ENCODE data around the gene AKNA. TPM values are rescaled to one million over a fixed set of nuclear protein-coding genes. Genes with fewer than 3 reads are reported as not detected.

The AKNA gene
- total and polyA plus RNA-seq, 2 of the 8 experiments (the other 6 are each of a cell fraction or from before 2014, with no cell fraction given), result 21.0 to 27.4 TPM

DNA sequence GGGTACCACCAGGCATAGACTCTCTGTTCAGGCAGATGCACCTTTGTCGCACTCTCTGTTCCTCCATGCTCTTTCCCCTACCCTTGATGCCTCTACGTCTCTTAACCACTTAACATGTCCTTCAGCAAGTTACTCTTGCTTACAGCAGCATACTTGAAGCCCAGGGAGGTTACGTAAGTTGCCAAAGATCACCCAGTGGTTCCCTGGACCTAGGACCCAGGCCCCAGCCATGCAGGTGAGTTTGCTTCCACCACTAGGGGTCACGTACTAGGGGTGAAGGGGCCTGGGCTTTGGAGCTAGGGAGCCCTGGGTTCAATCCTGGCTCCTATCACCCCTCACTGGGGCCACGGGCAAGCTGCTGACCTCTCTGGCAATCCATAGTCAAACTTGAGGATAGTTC, 8.9 kb downstream of the AKNA start:
- Histone ChIP-seq H3K23ac (ENCODE audit: insufficient read length) (no peak overlapping the region), H4K91ac (replicated peaks; ENCODE audit: insufficient read length, low read length) (no peak overlapping the region), H3K56ac (replicated peaks; ENCODE audit: insufficient read length, low read depth, low read length) (no peak overlapping the region), H2BK12ac (ENCODE audit: low read depth, low read length) (no peak overlapping the region), H3K79me2 (ENCODE audit: control insufficient read depth in 1 of 2, insufficient read depth in 2 of 2, low read length in 2 of 2) (no peaks in the 10 kb centered on the region), H3K4ac (replicated peaks; ENCODE audit: insufficient read length, low read depth, low read length) (no peak overlapping the region), H2BK5ac (ENCODE audit: low read depth, low read length) (no peak overlapping the region), H2AK5ac (ENCODE audit: low read depth, low read length) (no peak overlapping the region), H2BK20ac (ENCODE audit: low read length) (no peak overlapping the region), H3K23me2 (ENCODE audit: low read depth, low read length) (no peaks in the 10 kb centered on the region; the same call in 1 of the 2 replicates), H3K18ac (ENCODE audit: extremely low read depth, low read length) (no peak overlapping the region), H2AFZ (ENCODE audit: low read length) (no peak overlapping the region), H4K5ac (ENCODE audit: insufficient read length, low read depth, low read length) (no peak overlapping the region), H3K4me3 (ENCODE audit: extremely low read depth in 1 of 4, insufficient read depth in 2 of 4, low read depth in 3 of 4, low read length in 4 of 4) (no peak overlapping the region), H3K14ac (ENCODE audit: insufficient read length) (no peak overlapping the region), H3K79me1 (ENCODE audit: low read depth, low read length) (no peaks in the 10 kb centered on the region), H3K9ac (replicated peaks in 1 of 4; ENCODE audit: extremely low read depth in 1 of 4, low read depth in 3 of 4, low read length in 3 of 4) (no peak overlapping the region), H2BK15ac (ENCODE audit: low read length) (no peak overlapping the region), H3K27me3 (replicated peaks in 1 of 4; ENCODE audit: control insufficient read depth in 3 of 4, extremely low read depth in 1 of 4, insufficient read depth in 3 of 4, low read length in 3 of 4) (no peaks in the 10 kb centered on the region), H3K9me3 (ENCODE audit: insufficient read depth in 2 of 2, low read depth in 1 of 2, low read length in 1 of 2) (no peaks in the 10 kb centered on the region), H4K20me1 (replicated peaks in 1 of 2; ENCODE audit: control insufficient read depth in 1 of 2, insufficient read depth in 2 of 2, low read length in 2 of 2) (peaks cover 0 to 2% of the 10 kb centered on the region in 2 experiments), H3K4me1 (replicated peaks in 1 of 4; ENCODE audit: control insufficient read depth in 3 of 4, insufficient read depth in 4 of 4, low read length in 3 of 4) (peaks cover 7 to 17% (median 11%) of the 10 kb centered on the region in 4 experiments), H3K27ac (ENCODE audit: low read depth, low read length) (no peak overlapping the region), H4K8ac (ENCODE audit: extremely low read depth, insufficient read depth, low read length) (0 out of 2 replicates have a peak overlapping the region, but pooled peaks have one; percentile 7), H3K4me2 (ENCODE audit: insufficient read depth in 1 of 2, low read depth in 2 of 2, low read length in 2 of 2) (no peak overlapping the region), H2BK120ac (replicated peaks; ENCODE audit: low read depth, low read length) (no peak overlapping the region), H3K36me3 (ENCODE audit: control insufficient read depth in 2 of 4, insufficient read depth in 4 of 4, low read length in 3 of 4) (peaks cover 2 to 17% (median 4%) of the 10 kb centered on the region in 4 experiments; a peak in 4 of 8 replicates)
- TF ChIP-seq SP1 (IDR thresholded peaks at IDR 0.05; ENCODE audit: low read depth, low read length) (no peak), PHF8 (conservative IDR thresholded peaks at IDR 0.05; ENCODE audit: low read depth, low read length) (no peak), NANOG (IDR thresholded peaks at IDR 0.05; ENCODE audit: insufficient read depth, low read depth, low read length, poor library complexity, severe bottlenecking) (no peak), EP300 (IDR thresholded peaks at IDR 0.05; ENCODE audit: borderline replicate concordance in 1 of 2, low read depth in 2 of 2, low read length in 2 of 2) (no peak), KDM4A (IDR thresholded peaks at IDR 0.05; ENCODE audit: low read depth, low read length, severe bottlenecking) (no peak)
- TF ChIP-seq, protein P1, sequence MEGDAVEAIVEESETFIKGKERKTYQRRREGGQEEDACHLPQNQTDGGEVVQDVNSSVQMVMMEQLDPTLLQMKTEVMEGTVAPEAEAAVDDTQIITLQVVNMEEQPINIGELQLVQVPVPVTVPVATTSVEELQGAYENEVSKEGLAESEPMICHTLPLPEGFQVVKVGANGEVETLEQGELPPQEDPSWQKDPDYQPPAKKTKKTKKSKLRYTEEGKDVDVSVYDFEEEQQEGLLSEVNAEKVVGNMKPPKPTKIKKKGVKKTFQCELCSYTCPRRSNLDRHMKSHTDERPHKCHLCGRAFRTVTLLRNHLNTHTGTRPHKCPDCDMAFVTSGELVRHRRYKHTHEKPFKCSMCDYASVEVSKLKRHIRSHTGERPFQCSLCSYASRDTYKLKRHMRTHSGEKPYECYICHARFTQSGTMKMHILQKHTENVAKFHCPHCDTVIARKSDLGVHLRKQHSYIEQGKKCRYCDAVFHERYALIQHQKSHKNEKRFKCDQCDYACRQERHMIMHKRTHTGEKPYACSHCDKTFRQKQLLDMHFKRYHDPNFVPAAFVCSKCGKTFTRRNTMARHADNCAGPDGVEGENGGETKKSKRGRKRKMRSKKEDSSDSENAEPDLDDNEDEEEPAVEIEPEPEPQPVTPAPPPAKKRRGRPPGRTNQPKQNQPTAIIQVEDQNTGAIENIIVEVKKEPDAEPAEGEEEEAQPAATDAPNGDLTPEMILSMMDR (IDR thresholded peaks at IDR 0.05; ENCODE audit: control extremely low read depth in 1 of 3, insufficient read depth in 1 of 3, low read depth in 1 of 3, low read length in 3 of 3), result peak in 2 of 3 experiments; percentile 20 to 21; a peak in 2 of 4 replicates
- FAIRE-seq, result no peak
- DNase-seq (ENCODE audit: low read depth in 1 of 2, low spot score in 2 of 2), result no peak
- ChIA-PET POLR2A (ENCODE audit: partially characterized antibody) (interaction anchor here (1.0 kb wide), 3 partner anchors 9 to 30 kb away, joined by 3 to 4 read pairs (median 3); no protein-coding TSS in a partner anchor), CTCF (ENCODE audit: partially characterized antibody) (interaction anchor here (0.7 to 1.9 kb wide), 8 partner anchors 12 to 27 kb away, joined by 3 to 6 read pairs (median 4); no protein-coding TSS in a partner anchor)
- WGBS, 2 experiments (ENCODE audit: extremely low coverage in 1 of 2, insufficient coverage in 1 of 2, insufficient read length in 1 of 2, insufficient replicate concordance in 2 of 2, low coverage in 1 of 2, low lambda C conversion rate in 2 of 2, missing lambda C conversion rate in 1 of 2), result 96% methylated on average over 5 of the region's 5 CpGs; no CpG with 5 or more reads in 1 of the 2 experiments
